Measurements from ENCODE around the gene ALS2. TPM values are rescaled to one million over a fixed set of nuclear protein-coding genes. Genes with fewer than 3 reads are reported as not detected.

The ALS2 gene
- total RNA-seq, 2 experiments from 2014 or later: 8.3 to 11.3 TPM

- Histone ChIP-seq H3K27ac (ENCODE audit: low read depth, low read length, poor library complexity, severe bottlenecking) (no peak overlapping the region), H2AFZ (ENCODE audit: low read length) (no peak overlapping the region), H3K4me2 (ENCODE audit: low read length) (no peak overlapping the region), H3K79me2 (ENCODE audit: insufficient read depth, low read depth, low read length) (no peaks in the 10 kb centered on the region), H3K4me1 (ENCODE audit: insufficient read depth, low read length, poor library complexity, severe bottlenecking) (no peaks in the 10 kb centered on the region), H3K36me3 (ENCODE audit: insufficient read depth, low read length) (no peaks in the 10 kb centered on the region), H4K20me1 (ENCODE audit: insufficient read depth, low read length) (no peaks in the 10 kb centered on the region), H3K4me3 (ENCODE audit: low read depth, low read length, poor library complexity, severe bottlenecking) (no peak overlapping the region), H3K9me2 (ENCODE audit: insufficient read depth, low read length) (no peaks in the 10 kb centered on the region), H3K9me3 (ENCODE audit: low read length) (no peaks in the 10 kb centered on the region)
- CTCF ChIA-PET (ENCODE audit: unreplicated experiment): no interaction called here
- POLR2A ChIA-PET: interaction anchor here (0.8 kb wide), 1 partner anchor 291 kb away, joined by 3 read pairs; no protein-coding TSS in a partner anchor
- BruUV-seq (replicated peaks): no TSS peak
- no peak for TF ChIP-seq EZH2phosphoT487 (IDR thresholded peaks at IDR 0.05; ENCODE audit: borderline replicate concordance, low read depth, low read length)
- TF ChIP-seq CTCF (conservative IDR thresholded peaks at IDR 0.05; ENCODE audit: low read length): no peak
- intact Hi-C loops (cut with micrococcal nuclease; ENCODE audit: unreplicated experiment): no loop called here
- DNase-seq (ENCODE audit: low spot score): no peak
These were observed 46.9 kb upstream of the ALS2 start for GRCh38 chr2:201827621-201828020.

DNA sequence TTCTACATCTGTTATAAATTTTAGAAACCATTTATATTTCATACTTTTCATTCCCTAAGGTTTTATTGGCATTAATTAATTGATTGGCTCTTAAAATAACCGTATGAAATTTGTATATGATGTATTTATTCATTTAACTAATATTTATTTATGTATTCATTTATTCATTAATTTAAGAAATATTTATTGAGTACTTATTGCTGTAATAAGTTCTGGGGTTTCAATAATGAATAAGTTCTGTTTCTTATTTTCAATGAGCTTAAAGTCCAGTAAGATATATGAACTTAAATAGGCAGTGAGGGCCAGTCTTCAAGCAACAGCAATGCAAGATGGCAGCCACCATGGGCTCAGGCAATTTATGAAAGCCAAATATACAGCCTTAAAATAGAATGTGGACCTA is 43.5 kb upstream of the ALS2 start:
- H3K27ac ChIP-seq (ENCODE audit: low read depth, low read length, poor library complexity, severe bottlenecking): no peak overlapping the region
- CTCF ChIA-PET (ENCODE audit: unreplicated experiment): no interaction called here
- DNase-seq (ENCODE audit: low spot score): no peak
- H3K4me2 ChIP-seq (ENCODE audit: low read length): no peak overlapping the region
- H3K79me2 ChIP-seq (ENCODE audit: insufficient read depth, low read depth, low read length): no peaks in the 10 kb centered on the region
- no peak overlapping the region for H3K4me3 ChIP-seq (ENCODE audit: low read depth, low read length, poor library complexity, severe bottlenecking)
- no peaks in the 10 kb centered on the region for H3K36me3 ChIP-seq (ENCODE audit: insufficient read depth, low read length)
- TF ChIP-seq CTCF (conservative IDR thresholded peaks at IDR 0.05; ENCODE audit: low read length) (no peak), EZH2phosphoT487 (IDR thresholded peaks at IDR 0.05; ENCODE audit: borderline replicate concordance, low read depth, low read length) (no peak)
- POLR2A ChIA-PET: interaction anchor here (0.6 to 1.3 kb wide), 2 partner anchors 12 to 130 kb away, joined by 3 read pairs; no protein-coding TSS in a partner anchor
- no peaks in the 10 kb centered on the region for H3K9me3 ChIP-seq (ENCODE audit: low read length)
- intact Hi-C loops (cut with micrococcal nuclease; ENCODE audit: unreplicated experiment): no loop called here
- no peak overlapping the region for H2AFZ ChIP-seq (ENCODE audit: low read length)
- BruUV-seq (replicated peaks): no TSS peak
- H3K9me2 ChIP-seq (ENCODE audit: insufficient read depth, low read length): no peaks in the 10 kb centered on the region
- H3K4me1 ChIP-seq (ENCODE audit: insufficient read depth, low read length, poor library complexity, severe bottlenecking): no peaks in the 10 kb centered on the region
- H4K20me1 ChIP-seq (ENCODE audit: insufficient read depth, low read length): no peaks in the 10 kb centered on the region

GRCh38 chr2:201821080-201821479 is 40.3 kb upstream of the ALS2 start:
- no peaks in the 10 kb centered on the region for H3K9me3 ChIP-seq (ENCODE audit: low read length)
- H2AFZ ChIP-seq (ENCODE audit: low read length): no peak overlapping the region
- DNase-seq (ENCODE audit: low spot score): no peak
- CTCF ChIA-PET (ENCODE audit: unreplicated experiment): no interaction called here
- no peak overlapping the region for H3K4me2 ChIP-seq (ENCODE audit: low read length)
- POLR2A ChIA-PET: no interaction called here
- no peaks in the 10 kb centered on the region for H3K9me2 ChIP-seq (ENCODE audit: insufficient read depth, low read length)
- no peaks in the 10 kb centered on the region for H3K79me2 ChIP-seq (ENCODE audit: insufficient read depth, low read depth, low read length)
- H4K20me1 ChIP-seq (ENCODE audit: insufficient read depth, low read length): no peaks in the 10 kb centered on the region
- H3K36me3 ChIP-seq (ENCODE audit: insufficient read depth, low read length): no peaks in the 10 kb centered on the region
- TF ChIP-seq CTCF (conservative IDR thresholded peaks at IDR 0.05; ENCODE audit: low read length) (no peak), EZH2phosphoT487 (IDR thresholded peaks at IDR 0.05; ENCODE audit: borderline replicate concordance, low read depth, low read length) (no peak)
- H3K4me1 ChIP-seq (ENCODE audit: insufficient read depth, low read length, poor library complexity, severe bottlenecking): no peaks in the 10 kb centered on the region
- H3K4me3 ChIP-seq (ENCODE audit: low read depth, low read length, poor library complexity, severe bottlenecking): no peak overlapping the region
- no peak overlapping the region for H3K27ac ChIP-seq (ENCODE audit: low read depth, low read length, poor library complexity, severe bottlenecking)
- no TSS peak for BruUV-seq (replicated peaks)
- intact Hi-C loops (cut with micrococcal nuclease; ENCODE audit: unreplicated experiment): no loop called here
